ENCODE measurements around the gene PLEKHG3. TPM values are rescaled to one million over a fixed set of nuclear protein-coding genes. Genes with fewer than 3 reads are reported as not detected.

PLEKHG3 gene
- total and polyA plus RNA-seq, 12 donors, result 2.7 to 11.7 (median 8.9) TPM

DNA sequence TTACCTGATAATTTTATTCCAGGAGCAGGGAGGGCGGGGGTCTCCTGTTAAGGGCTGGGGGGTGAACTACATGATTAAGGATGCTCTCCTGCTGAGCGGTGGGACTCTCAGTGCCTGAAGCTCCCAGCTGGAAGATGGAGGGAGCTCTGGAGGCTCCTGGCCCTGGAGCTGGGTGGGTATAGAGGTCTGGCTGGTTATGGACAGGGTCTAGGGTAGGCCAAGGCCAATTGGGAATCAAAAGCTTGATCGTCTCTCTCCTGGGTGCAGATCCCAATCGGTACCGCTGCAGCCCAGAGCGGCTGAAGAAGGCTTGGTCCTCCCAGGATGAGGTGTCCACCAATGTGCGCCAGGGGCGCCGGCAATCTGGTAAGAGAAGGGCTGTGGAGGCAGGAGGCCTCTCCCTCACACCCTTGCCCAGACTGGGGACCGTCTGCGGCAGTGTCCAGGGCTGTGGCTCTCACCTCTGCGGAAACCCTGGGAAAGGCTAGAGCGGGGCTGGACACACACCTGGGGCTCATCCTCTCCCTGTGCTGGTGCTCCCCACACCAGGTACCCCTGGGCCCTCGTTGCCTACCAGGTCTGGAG lies 28.4 kb downstream of the PLEKHG3 start:
- no peak for TF ChIP-seq POLR2A (IDR thresholded peaks at IDR 0.05)
- TF ChIP-seq, protein P1, sequence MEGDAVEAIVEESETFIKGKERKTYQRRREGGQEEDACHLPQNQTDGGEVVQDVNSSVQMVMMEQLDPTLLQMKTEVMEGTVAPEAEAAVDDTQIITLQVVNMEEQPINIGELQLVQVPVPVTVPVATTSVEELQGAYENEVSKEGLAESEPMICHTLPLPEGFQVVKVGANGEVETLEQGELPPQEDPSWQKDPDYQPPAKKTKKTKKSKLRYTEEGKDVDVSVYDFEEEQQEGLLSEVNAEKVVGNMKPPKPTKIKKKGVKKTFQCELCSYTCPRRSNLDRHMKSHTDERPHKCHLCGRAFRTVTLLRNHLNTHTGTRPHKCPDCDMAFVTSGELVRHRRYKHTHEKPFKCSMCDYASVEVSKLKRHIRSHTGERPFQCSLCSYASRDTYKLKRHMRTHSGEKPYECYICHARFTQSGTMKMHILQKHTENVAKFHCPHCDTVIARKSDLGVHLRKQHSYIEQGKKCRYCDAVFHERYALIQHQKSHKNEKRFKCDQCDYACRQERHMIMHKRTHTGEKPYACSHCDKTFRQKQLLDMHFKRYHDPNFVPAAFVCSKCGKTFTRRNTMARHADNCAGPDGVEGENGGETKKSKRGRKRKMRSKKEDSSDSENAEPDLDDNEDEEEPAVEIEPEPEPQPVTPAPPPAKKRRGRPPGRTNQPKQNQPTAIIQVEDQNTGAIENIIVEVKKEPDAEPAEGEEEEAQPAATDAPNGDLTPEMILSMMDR (IDR thresholded peaks at IDR 0.05), result no peak
- DNase-seq, result no peak
- Histone ChIP-seq H3K4me1 (replicated peaks in 1 of 2) (no peaks in the 10 kb centered on the region), H3K4me3 (no peak overlapping the region), H3K27me3 (no peaks in the 10 kb centered on the region), H3K27ac (no peak overlapping the region), H3K9me3 (replicated peaks in 1 of 3) (no peaks in the 10 kb centered on the region), H3K36me3 (replicated peaks in 1 of 2) (peaks cover 0 to 3% of the 10 kb centered on the region in 2 donors)
- WGBS, 4 donors, result 95 to 97% (median 96%) methylated on average over 4 to 14 of the region's 14 CpGs
- intact Hi-C loops (cut with DNase I), result no loop called here

DNA sequence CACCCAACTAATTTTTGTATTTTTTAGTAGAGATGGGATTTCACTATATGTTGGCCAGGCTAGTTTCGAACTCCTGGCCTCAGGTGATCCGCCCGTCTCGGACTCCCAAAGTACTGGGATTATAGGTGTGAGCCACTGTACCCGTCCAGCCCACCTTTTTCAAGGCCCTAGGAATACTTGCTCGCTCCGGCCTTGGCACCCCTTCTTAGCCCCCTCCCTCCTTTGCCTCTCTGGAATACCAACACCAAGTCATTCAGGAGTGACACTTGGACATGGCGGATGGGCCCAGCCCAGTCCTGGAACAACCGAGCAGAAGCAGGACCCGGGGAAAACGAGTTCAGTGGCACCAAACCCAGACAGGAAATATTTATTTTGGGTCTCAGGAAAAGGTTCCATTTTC lies 29.1 kb downstream of the PLEKHG3 start:
- Histone ChIP-seq H3K27me3 (no peaks in the 10 kb centered on the region), H3K9me3 (replicated peaks in 1 of 3) (no peaks in the 10 kb centered on the region), H3K27ac (no peak overlapping the region), H3K4me3 (no peak overlapping the region), H3K4me1 (replicated peaks in 1 of 2) (no peaks in the 10 kb centered on the region), H3K36me3 (replicated peaks in 1 of 2) (peaks cover 0 to 2% of the 10 kb centered on the region in 2 donors)
- intact Hi-C loops (cut with DNase I), result no loop called here
- WGBS, 4 donors, result 80 to 91% (median 90%) methylated on average over 11 of the region's 11 CpGs
- no peak for TF ChIP-seq POLR2A (IDR thresholded peaks at IDR 0.05)
- TF ChIP-seq, protein P1 (IDR thresholded peaks at IDR 0.05), result no peak
- no peak for DNase-seq

DNA sequence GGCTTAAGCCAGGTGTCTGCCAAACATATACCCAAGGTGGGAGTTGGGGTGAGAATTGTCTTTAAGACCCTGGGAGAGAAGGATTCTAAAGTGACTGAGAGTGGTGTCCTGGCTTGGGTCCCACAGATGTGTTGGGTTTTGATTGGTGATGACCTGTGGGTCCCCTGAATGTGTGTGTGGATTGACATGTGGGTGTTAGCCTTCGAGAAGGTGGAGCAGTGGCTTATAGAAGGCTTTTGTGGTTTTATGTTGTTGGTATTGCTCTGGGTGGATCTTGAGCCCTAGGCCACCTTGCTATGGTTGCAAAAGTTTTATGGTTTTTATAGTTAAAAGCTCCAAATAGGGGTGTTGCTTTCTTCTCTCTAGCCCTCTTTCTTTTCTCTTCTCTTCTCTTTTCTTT lies 29.7 kb downstream of the PLEKHG3 start:
- H3K9me3 ChIP-seq (replicated peaks in 1 of 3), result no peaks in the 10 kb centered on the region
- 79 to 100% (median 86%) methylated on average over 1 of the region's 1 CpG for WGBS, 4 donors
- no peak for DNase-seq

DNA sequence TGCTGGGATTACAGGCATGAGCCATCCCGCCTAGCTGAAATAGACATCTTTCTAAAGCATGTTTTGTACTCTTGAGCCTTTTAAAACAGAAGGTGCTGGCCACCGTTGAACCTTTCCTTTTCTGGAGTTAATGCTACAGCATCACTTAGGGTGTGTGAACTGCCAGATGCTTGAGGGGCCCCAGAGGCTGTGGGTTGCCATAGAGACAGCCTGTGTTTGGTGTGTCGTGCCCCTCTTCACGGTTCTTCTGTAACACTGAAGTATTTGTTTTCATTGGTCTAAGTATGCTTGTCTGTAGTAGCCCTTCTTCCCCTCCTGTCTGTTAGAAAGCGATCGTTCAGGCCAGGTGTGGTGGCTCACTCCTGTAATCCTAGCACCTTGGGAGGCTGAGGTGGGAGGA lies 30.8 kb downstream of the PLEKHG3 start:
- TF ChIP-seq POLR2A (IDR thresholded peaks at IDR 0.05), result no peak
- TF ChIP-seq, protein P1 (IDR thresholded peaks at IDR 0.05), result no peak
- Histone ChIP-seq H3K27ac (no peak overlapping the region), H3K36me3 (replicated peaks in 1 of 2) (no peaks in the 10 kb centered on the region), H3K27me3 (no peaks in the 10 kb centered on the region), H3K4me3 (no peak overlapping the region), H3K4me1 (replicated peaks in 1 of 2) (no peaks in the 10 kb centered on the region), H3K9me3 (replicated peaks in 1 of 3) (no peaks in the 10 kb centered on the region)
- intact Hi-C loops (cut with DNase I), result no loop called here
- DNase-seq, result no peak
- WGBS, 4 donors, result 75 to 85% (median 76%) methylated on average over 6 of the region's 6 CpGs

More for the DNA sequence above, 29.7 kb downstream of the PLEKHG3 start:
- no peaks in the 10 kb centered on the region for H3K27me3 ChIP-seq
- TF ChIP-seq, protein P1 (IDR thresholded peaks at IDR 0.05), result no peak
- TF ChIP-seq POLR2A (IDR thresholded peaks at IDR 0.05), result no peak
- H3K4me3 ChIP-seq, result no peak overlapping the region
- H3K27ac ChIP-seq, result no peak overlapping the region
- intact Hi-C loops (cut with DNase I), result no loop called here
- H3K4me1 ChIP-seq (replicated peaks in 1 of 2), result no peaks in the 10 kb centered on the region
- H3K36me3 ChIP-seq (replicated peaks in 1 of 2), result no peaks in the 10 kb centered on the region
